HG02678 (cell line): ENCODE measurements around the gene FNDC4.

Experiments
- ATAC-seq: cut with Tn5 transposase; IDR thresholded peaks from one replicate; pipeline ENCODE4 v1.9.1; 2021; ENCODE audit warnings: mild to moderate bottlenecking, moderate library complexity; ENCODE audit not compliant: unreplicated experiment

FNDC4 gene

GRCh38 chr2:27494284-27494943 lies 586 bp downstream of the FNDC4 start:
- no peak for ATAC-seq

DNA sequence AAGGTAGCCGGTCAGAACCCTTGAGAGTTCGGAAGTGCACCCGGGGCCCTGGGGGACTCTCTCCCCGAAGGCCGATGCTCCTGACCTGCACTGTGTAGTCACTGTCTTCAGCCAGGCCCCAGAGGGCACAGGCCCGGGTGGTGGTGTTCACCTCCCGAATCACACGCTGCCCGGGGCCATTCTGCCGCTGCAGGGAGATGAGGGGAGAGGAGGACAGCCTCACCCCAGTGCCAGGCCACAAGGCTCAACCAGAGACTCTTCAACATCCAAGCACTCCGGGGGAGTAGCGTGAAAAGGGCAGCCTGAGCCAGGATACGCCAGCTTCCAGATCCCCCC lies 1.1 kb downstream of the FNDC4 start:
- ATAC-seq = no peak

GRCh38 chr2:27492557-27492956 lies 2.4 kb downstream of the FNDC4 start:
- no peak for ATAC-seq

- peak; percentile 95 for ATAC-seq
Observed at GRCh38 chr2:27489498-27490397, 5.3 kb downstream of the FNDC4 start, which contains the start of gene IFT172. Gene IFT172 (minus strand): TSS chr2:27489743. CDS start chr2:27489653, 90 bp downstream.

GRCh38 chr2:27489118-27489497 lies 5.9 kb downstream of the FNDC4 start:
- ATAC-seq = no peak

- no peak for ATAC-seq
Observed at GRCh38 chr2:27485496-27485895, 9.5 kb downstream of the FNDC4 start.

DNA sequence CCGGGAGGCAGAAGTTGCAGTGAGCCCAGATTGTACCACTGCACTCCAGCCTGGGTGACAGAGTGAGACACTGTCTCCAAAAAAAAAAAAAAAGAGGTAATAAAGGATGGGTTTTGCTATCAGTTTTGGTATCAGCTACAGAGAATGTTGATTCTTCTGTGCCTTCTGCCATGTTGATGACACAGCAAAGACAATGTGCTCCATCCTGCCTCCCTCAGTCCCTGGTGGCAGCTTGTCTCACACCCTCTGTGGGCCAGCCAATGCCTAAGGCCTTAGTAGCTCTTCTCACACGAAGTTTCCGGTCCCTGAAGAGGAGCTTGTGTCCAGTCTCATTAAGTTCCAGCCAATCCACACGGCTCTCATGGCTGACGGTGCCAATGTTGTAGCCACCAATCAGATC lies 23.0 kb downstream of the FNDC4 start:
- no peak for ATAC-seq

- no peak for ATAC-seq
Observed at GRCh38 chr2:27464443-27464842, 30.6 kb downstream of the FNDC4 start.

DNA sequence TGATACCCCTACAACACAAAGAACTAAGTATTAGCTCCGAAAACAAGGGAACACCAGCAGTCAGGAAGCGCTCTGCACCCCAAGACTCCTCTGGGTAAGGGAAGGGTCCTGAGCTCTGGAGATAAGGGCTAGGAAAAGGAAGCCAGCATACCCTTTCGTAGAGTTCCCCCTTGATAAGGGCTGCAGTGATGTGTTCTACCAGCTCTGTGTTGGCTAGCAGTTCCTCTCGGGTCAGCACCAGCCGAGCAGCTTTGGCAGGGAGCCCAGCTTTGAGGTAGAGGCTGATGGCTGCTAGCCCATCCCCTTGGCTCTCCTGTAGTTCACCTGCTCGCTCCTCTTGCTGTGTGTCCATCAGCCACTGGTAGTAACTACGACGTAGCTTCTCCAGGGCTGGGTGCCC lies 33.9 kb downstream of the FNDC4 start:
- ATAC-seq = no peak

GRCh38 chr2:27453968-27454367 lies 41.0 kb downstream of the FNDC4 start:
- no peak for ATAC-seq

DNA sequence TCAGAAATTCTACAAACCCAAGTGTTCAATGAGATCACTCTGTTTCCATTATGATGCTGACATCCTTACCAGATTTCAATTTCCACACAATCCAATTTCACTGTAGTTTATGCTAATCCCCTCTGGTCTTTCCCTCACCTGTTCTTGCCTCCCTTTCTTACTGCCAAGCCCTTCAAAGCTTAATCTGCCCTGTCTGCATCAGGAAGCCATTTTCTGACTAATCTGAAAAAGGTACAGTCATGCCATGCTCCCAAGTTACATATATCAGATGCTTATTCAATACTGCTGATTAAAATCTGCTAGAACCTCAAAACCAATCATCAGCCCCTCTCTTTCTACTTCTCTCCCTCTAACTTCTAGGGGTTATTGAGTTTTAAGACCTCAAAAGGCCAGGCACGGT lies 43.9 kb downstream of the FNDC4 start:
- ATAC-seq = no peak

DNA sequence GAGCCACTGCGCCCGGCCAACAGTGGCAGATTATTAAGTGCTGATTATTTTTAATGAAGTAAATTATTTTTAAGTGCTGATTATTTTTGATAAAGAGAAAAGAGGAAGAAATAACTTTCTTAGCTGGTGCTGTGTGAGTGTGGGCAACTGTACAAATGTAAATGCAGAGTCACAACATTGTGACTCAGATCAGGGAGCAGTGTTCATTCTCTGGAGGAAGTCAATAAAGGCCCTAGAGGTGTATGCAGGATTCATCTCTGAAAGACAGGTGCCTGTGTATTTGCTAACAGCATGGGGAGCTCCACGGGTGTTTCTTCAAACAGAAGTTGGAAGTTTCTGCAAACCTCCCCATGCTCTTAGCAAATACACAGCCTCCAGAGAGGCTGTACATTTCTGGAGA lies 46.6 kb downstream of the FNDC4 start:
- no peak for ATAC-seq

DNA sequence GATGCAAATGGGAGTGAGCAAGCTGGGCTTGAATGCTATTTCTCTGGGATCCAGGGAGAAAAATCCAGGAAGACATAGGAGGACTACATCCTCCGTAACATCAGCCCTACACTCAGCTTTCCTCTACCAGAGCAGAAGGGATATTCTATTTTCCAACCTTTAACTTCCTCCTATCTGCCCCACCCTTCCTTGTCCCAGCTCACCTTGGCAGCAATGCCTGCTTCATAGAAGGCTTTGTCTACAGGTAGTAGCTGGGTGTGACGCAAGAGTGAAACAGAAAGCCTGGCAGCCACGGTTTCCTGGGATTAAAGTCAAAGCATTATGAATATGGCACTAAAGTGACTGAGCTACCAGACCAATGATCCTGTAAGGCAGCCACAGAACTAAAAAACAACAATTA lies 48.9 kb downstream of the FNDC4 start:
- no peak for ATAC-seq

DNA sequence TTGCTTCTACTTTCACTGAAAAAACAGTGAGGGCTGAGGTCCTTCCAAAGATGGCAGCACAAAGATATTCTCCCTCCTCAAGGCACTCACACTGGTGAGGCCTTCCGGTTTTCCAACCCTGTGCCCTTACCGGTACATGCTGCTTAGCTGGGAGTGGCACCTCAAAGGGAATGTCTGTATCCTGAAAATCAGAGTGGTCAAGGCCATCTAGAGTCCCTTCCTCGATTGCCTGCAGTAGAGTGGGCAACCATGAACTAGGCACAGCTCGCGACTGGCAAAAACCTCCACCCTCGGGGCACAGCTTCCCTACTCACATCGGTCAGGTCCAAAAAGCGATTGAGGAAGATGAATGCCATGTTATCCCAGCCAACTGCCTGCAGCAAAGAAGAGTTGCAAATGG lies 49.4 kb downstream of the FNDC4 start:
- no peak for ATAC-seq

DNA sequence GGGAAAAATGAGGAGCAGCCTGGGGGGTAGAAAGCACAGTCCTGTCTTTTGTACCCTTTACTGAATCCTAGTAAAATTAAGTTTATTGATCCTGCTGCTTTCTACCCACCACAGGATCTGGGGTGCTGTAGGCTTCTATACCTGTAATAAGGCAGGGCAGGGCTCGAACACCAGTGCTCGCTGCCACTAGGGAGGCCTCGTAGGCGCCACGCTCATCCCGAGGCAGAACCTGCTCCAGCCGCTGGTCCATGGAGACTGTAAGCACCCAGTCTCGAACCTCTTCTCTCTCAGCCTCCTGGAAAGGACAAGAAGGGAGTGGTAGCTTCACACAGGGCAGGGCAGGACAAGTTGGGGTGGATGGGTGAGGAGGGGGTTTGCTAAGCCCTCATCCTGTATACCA lies 49.8 kb downstream of the FNDC4 start:
- no peak for ATAC-seq

- no peak for ATAC-seq
Observed at GRCh38 chr2:27442920-27443282, 52.1 kb downstream of the FNDC4 start.

- no peak for ATAC-seq
Observed at GRCh38 chr2:27441958-27442919, 52.8 kb downstream of the FNDC4 start, which contains the start of gene KRTCAP3. Gene KRTCAP3 (plus strand): TSS chr2:27442381. CDS start chr2:27442413, 32 bp downstream.
